Endothelial cell of umbilical vein (primary cell): ENCODE data around the gene TEX26. TPM values are rescaled to one million over a fixed set of nuclear protein-coding genes. Genes with fewer than 3 reads are reported as not detected.

Source experiments
- BruUV-seq: library from RNA; stranded (reverse); fragments of 400-500 nt; replicated peaks from 2 replicates; lab custom pipeline; 2021; lab: Mats Ljungman, UMichigan
- CTCF ChIA-PET: fragments of 300-600, 350-600 bp; sonication (Branson Sonifier 250); formaldehyde crosslinking; loops from one replicate; lab custom pipeline; 2021; ENCODE audit warnings: antibody characterized with exemption, inconsistent platforms; lab: Charles Lee
- POLR2A ChIA-PET: fragments of 300-600, 350-600 bp; sonication (Branson Sonifier 250); formaldehyde crosslinking; loops from one replicate; lab custom pipeline; 2021; ENCODE audit warnings: antibody characterized with exemption, inconsistent platforms; lab: Charles Lee
- DNase-seq: peaks from one replicate; pipeline ENCODE4 v3.0.0-alpha.2; 2011; ENCODE audit warnings: low read depth, low spot score
- FAIRE-seq: peaks from 2 replicates; lab custom pipeline; 2011; peaks lifted over from hg19 to GRCh38; lab: Jason Lieb, UNC
- H2AFZ ChIP-seq: 2 replicates; pipeline ENCODE4 v1.6.0; 2012; ENCODE audit warnings: low read depth, low read length, control low read depth, inconsistent platforms
- H3K27ac ChIP-seq: 2 replicates; pipeline ENCODE4 v1.5.1; 2011; ENCODE audit warnings: low read depth, mild to moderate bottlenecking, control low read depth, low read length, moderate library complexity; ENCODE audit not compliant: insufficient read depth
- H3K27me3 ChIP-seq, 2 experiments: 2 replicates each; pipeline versions ENCODE4 v1.6.0 to v1.6.1; 2011; ENCODE audit warnings: low read length in 2 of 2, mixed read lengths in 1 of 2; ENCODE audit not compliant: control insufficient read depth in 2 of 2, insufficient read depth in 2 of 2
- H3K36me3 ChIP-seq, 2 experiments: 2 replicates in 1 of 2; 3 replicates in 1 of 2; pipeline ENCODE4 v1.5.1; 2011; ENCODE audit warnings: low read length in 2 of 2, mild to moderate bottlenecking in 1 of 2, moderate library complexity in 1 of 2; ENCODE audit not compliant: control insufficient read depth in 2 of 2, insufficient read depth in 2 of 2; ENCODE audit errors: extremely low read depth in 1 of 2
- H3K4me1 ChIP-seq: 3 replicates; pipeline ENCODE4 v1.5.1; 2011; ENCODE audit warnings: mild to moderate bottlenecking, low read length; ENCODE audit not compliant: control insufficient read depth, insufficient read depth; ENCODE audit errors: extremely low read depth
- H3K4me2 ChIP-seq: 2 replicates; pipeline ENCODE4 v1.6.1; 2011; ENCODE audit warnings: low read length, control low read depth, mixed read lengths; ENCODE audit not compliant: insufficient read depth
- H3K4me3 ChIP-seq, 3 experiments: fragments of 200-600 bp in 1 of 3; sonication (generic), shearing (Covaris generic) in 1 of 3; replicated peaks in 1 of 3; 2 replicates each; pipeline ENCODE4 v1.5.1; 2011 to 2016; ENCODE audit warnings: control low read depth in 3 of 3, low read length in 3 of 3, mild to moderate bottlenecking in 2 of 3, inconsistent platforms in 1 of 3, low read depth in 1 of 3, moderate library complexity in 1 of 3; ENCODE audit not compliant: insufficient read depth in 1 of 3
- H3K79me2 ChIP-seq: 2 replicates; pipeline ENCODE4 v1.6.0; 2012; ENCODE audit warnings: low read length, inconsistent platforms; ENCODE audit not compliant: control insufficient read depth, insufficient read depth
- H3K9ac ChIP-seq: replicated peaks from 2 replicates; pipeline ENCODE3; 2011; ENCODE audit warnings: low read length, control low read depth; ENCODE audit not compliant: insufficient read depth; ENCODE audit errors: extremely low read depth
- H3K9me1 ChIP-seq: replicated peaks from 3 replicates; pipeline ENCODE4 v1.6.0; 2011; ENCODE audit warnings: mild to moderate bottlenecking, low read length; ENCODE audit not compliant: control insufficient read depth, insufficient read depth; ENCODE audit errors: extremely low read depth
- H3K9me3 ChIP-seq: replicated peaks from 2 replicates; pipeline ENCODE4 v1.5.1; 2012; ENCODE audit warnings: low read length, inconsistent platforms; ENCODE audit not compliant: control insufficient read depth, insufficient read depth
- H4K20me1 ChIP-seq: replicated peaks from 2 replicates; pipeline ENCODE3; 2011; ENCODE audit warnings: mild to moderate bottlenecking, low read length; ENCODE audit not compliant: control insufficient read depth, insufficient read depth; ENCODE audit errors: extremely low read depth
- EZH2 ChIP-seq: IDR thresholded peaks from 2 replicates; pipeline ENCODE4 v1.6.1; 2012; ENCODE audit warnings: borderline replicate concordance, low read depth, mild to moderate bottlenecking, moderate library complexity, low read length, inconsistent platforms; ENCODE audit not compliant: severe bottlenecking
- FOS ChIP-seq: IDR thresholded peaks from 2 replicates; pipeline ENCODE4 v1.6.1; 2011; ENCODE audit warnings: mild to moderate bottlenecking, low read length, moderate library complexity, borderline replicate concordance; ENCODE audit not compliant: insufficient read depth
- GATA2 ChIP-seq: IDR thresholded peaks from 2 replicates; pipeline ENCODE4 v1.7.0; 2011; ENCODE audit warnings: low read depth, mild to moderate bottlenecking, moderate library complexity, mixed read lengths, low read length; ENCODE audit not compliant: insufficient read length, insufficient read depth
- JUN ChIP-seq: IDR thresholded peaks from 2 replicates; pipeline ENCODE4 v1.6.1; 2011; ENCODE audit warnings: borderline replicate concordance, low read depth; ENCODE audit not compliant: insufficient read length, insufficient read depth
- MYC ChIP-seq: IDR thresholded peaks from one replicate; pipeline ENCODE4 v1.6.1; 2011; ENCODE audit warnings: mild to moderate bottlenecking, low read depth, low read length
- POLR2A ChIP-seq: IDR thresholded peaks from 2 replicates; pipeline ENCODE4 v1.6.1; 2012; ENCODE audit warnings: low read depth, mild to moderate bottlenecking, control low read depth, low read length
- POLR2AphosphoS5 ChIP-seq: IDR thresholded peaks from 2 replicates; pipeline ENCODE4 v1.6.1; 2012; ENCODE audit warnings: low read depth, mild to moderate bottlenecking, control low read depth, low read length, moderate library complexity; ENCODE audit not compliant: insufficient read depth
- dilution Hi-C: fragments of 300-500 bp; cut with MboI; formaldehyde crosslinking; loops from one replicate; pipeline ENCODE4 v1.15.0; 2019; ENCODE audit warnings: low sequenced_read_pairs; ENCODE audit not compliant: extremely low pct_ligation_motif_present
- intact Hi-C: fragments of 100-400 bp; cut with micrococcal nuclease; formaldehyde crosslinking; loops from one replicate; pipeline ENCODE4 v1.10.0; 2022
- polyA plus RNA-seq, 4 experiments: library from polyadenylated mRNA; depleted of rRNA in 3 of 4; stranded (reverse) in 3 of 4; unstranded in 1 of 4; fragments of >200 nt; gene quantifications; 2 replicates each; pipeline versions ENCODE4 v1.2.1 to v1.2.3, GENCODE V29; 2011 to 2012; ENCODE audit warnings: missing spikeins in 1 of 4
- total RNA-seq: library from RNA; stranded (reverse); gene quantifications from 2 replicates; pipeline ENCODE4 v1.2.3, GENCODE V29; 2021
- TF ChIP-seq, protein P1 (sequence below), 2 donors: IDR thresholded peaks; 1 replicate in 1 of 2; 2 replicates in 1 of 2; pipeline ENCODE4 v1.5.1; 2011; ENCODE audit warnings: low read length in 2 of 2, mild to moderate bottlenecking in 2 of 2, moderate library complexity in 2 of 2, control low read depth in 1 of 2, inconsistent platforms in 1 of 2, low read depth in 1 of 2; ENCODE audit not compliant: insufficient read depth in 1 of 2; ENCODE audit errors: extremely low read depth in 1 of 2
- TF ChIP-seq, protein P2 (sequence below): IDR thresholded peaks from 2 replicates; pipeline ENCODE4 v1.6.1; 2011; ENCODE audit not compliant: insufficient read depth, insufficient read length

TEX26 gene
- total and polyA plus RNA-seq, 2 donors (not counting 3 experiments of a cell fraction or from before 2014, with no cell fraction given): not detected

DNA sequence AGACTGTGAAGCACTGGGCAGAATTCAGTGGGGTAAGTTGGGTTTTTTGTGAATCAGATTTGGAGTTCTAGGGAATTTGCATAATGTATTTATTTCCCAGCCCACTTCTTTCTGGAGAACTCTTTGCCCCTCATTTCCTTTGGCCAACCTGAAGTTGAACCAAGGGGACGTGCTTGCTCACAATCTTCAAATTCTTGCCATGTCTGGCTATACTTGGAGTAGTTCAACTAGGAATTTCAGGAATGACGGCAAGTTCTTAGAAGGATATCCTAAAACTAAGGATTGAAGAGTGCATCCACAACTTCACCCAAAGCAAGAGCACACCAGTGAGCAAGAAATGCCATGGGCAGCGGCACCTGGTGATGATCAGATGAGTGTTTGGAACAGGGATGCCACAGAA, 88.5 kb downstream of the TEX26 start:
- TF ChIP-seq FOS (no peak), GATA2 (no peak)
- dilution Hi-C loops: no loop called here
- ChIA-PET CTCF (no interaction called here), POLR2A (no interaction called here)
- H3K4me1 ChIP-seq: no peaks in the 10 kb centered on the region
- peaks cover 15 to 20% of the 10 kb centered on the region in 2 experiments for H3K27me3 ChIP-seq
- no peaks in the 10 kb centered on the region for H3K9me3 ChIP-seq
- no peak for DNase-seq
- no peaks in the 10 kb centered on the region for H4K20me1 ChIP-seq
- no peak overlapping the region for H3K9ac ChIP-seq
- H3K4me3 ChIP-seq: no peak overlapping the region
- H3K79me2 ChIP-seq: no peaks in the 10 kb centered on the region
- H3K9me1 ChIP-seq: no peaks in the 10 kb centered on the region
- no peak overlapping the region for H3K27ac ChIP-seq
- H3K4me2 ChIP-seq: no peak overlapping the region
- no peak overlapping the region for H2AFZ ChIP-seq
- no peak for FAIRE-seq
- no peaks in the 10 kb centered on the region for H3K36me3 ChIP-seq
- intact Hi-C loops: no loop called here
- BruUV-seq: no TSS peak

DNA sequence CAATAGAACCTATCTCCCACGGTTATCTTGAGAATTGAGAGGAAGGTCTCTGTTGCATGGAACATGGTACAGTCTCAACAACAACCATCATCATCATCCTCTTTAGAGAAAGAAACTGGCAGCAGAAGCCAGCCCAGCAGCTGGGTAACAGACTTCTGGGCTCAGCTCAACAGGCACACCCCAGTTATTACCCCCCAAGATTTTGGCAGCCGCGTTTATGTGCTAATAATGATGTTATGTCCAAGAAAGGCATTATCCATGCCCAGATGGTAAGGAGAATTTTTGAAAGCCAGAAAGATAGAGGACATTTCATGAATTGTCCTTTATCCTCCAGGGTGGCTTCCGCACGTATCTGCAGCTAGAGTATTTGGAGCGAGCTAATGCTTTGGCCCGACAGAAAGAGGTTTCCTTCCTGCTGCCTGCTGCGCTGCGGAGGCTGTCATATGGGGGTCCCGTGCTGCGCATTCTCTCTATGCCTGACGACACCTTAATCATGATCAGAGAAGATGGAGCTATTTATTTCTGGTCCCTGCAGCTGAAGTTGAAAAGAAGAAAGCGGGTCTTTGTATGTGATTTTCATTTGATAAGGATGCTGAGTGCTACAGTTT, 89.9 kb downstream of the TEX26 start:
- no TSS peak for BruUV-seq
- Histone ChIP-seq H3K27ac (no peak overlapping the region), H3K9ac (no peak overlapping the region), H3K4me1 (no peaks in the 10 kb centered on the region), H3K79me2 (no peaks in the 10 kb centered on the region), H3K27me3 (peaks cover 16 to 20% of the 10 kb centered on the region in 2 experiments), H3K36me3 (no peaks in the 10 kb centered on the region), H4K20me1 (no peaks in the 10 kb centered on the region), H3K4me3 (no peak overlapping the region), H3K9me3 (no peaks in the 10 kb centered on the region), H3K4me2 (no peak overlapping the region), H3K9me1 (no peaks in the 10 kb centered on the region), H2AFZ (no peak overlapping the region)
- DNase-seq (no peak), FAIRE-seq (no peak)
- TF ChIP-seq POLR2AphosphoS5: no peak
- TF ChIP-seq, protein P1, sequence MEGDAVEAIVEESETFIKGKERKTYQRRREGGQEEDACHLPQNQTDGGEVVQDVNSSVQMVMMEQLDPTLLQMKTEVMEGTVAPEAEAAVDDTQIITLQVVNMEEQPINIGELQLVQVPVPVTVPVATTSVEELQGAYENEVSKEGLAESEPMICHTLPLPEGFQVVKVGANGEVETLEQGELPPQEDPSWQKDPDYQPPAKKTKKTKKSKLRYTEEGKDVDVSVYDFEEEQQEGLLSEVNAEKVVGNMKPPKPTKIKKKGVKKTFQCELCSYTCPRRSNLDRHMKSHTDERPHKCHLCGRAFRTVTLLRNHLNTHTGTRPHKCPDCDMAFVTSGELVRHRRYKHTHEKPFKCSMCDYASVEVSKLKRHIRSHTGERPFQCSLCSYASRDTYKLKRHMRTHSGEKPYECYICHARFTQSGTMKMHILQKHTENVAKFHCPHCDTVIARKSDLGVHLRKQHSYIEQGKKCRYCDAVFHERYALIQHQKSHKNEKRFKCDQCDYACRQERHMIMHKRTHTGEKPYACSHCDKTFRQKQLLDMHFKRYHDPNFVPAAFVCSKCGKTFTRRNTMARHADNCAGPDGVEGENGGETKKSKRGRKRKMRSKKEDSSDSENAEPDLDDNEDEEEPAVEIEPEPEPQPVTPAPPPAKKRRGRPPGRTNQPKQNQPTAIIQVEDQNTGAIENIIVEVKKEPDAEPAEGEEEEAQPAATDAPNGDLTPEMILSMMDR (IDR thresholded peaks at IDR 0.05; ENCODE audit: extremely low read depth in 1 of 2, insufficient read depth in 1 of 2, low read depth in 1 of 2, low read length in 2 of 2): no peak
- no peak for TF ChIP-seq MYC
- TF ChIP-seq JUN: no peak
- TF ChIP-seq, protein P2, sequence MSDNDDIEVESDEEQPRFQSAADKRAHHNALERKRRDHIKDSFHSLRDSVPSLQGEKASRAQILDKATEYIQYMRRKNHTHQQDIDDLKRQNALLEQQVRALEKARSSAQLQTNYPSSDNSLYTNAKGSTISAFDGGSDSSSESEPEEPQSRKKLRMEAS: no peak
- no peak for TF ChIP-seq POLR2A
- no peak for TF ChIP-seq GATA2
- TF ChIP-seq FOS: no peak
- no peak for TF ChIP-seq EZH2
- dilution Hi-C loops (no loop called here), intact Hi-C loops (no loop called here)
- ChIA-PET CTCF (interaction anchor here (1.0 to 2.2 kb wide), 3 partner anchors 22 to 890 kb away, joined by 3 to 10 read pairs (median 5); no protein-coding TSS in a partner anchor), POLR2A (no interaction called here)
